Osteoblast (primary cell): ENCODE results near the gene MTA2. TPM values are rescaled to one million over a fixed set of nuclear protein-coding genes. Genes with fewer than 3 reads are reported as not detected.
A peak's percentile ranks its signal among the peaks of the same experiment; 100 is the strongest.

ENCODE experiments used
- DNase-seq: peaks from one replicate; pipeline ENCODE4 v3.0.0; 2011; ENCODE audit warnings: low spot score, mixed read lengths; ENCODE audit not compliant: insufficient read length; ENCODE audit errors: missing footprints
- H2AFZ ChIP-seq: 2 replicates; pipeline ENCODE4 v1.6.0; 2011; ENCODE audit warnings: mild to moderate bottlenecking, low read length
- H3K27ac ChIP-seq: 2 replicates; pipeline ENCODE4 v1.5.1; 2011; ENCODE audit warnings: mild to moderate bottlenecking, low read depth, low read length, moderate library complexity
- H3K27me3 ChIP-seq: 2 replicates; pipeline ENCODE4 v1.6.0; 2012; ENCODE audit warnings: mild to moderate bottlenecking, control low read depth, inconsistent platforms, low read length, moderate library complexity; ENCODE audit not compliant: insufficient read depth
- H3K36me3 ChIP-seq: 2 replicates; pipeline ENCODE4 v1.5.1; 2011; ENCODE audit warnings: mild to moderate bottlenecking, low read length, control low read depth, moderate library complexity; ENCODE audit not compliant: insufficient read depth
- H3K4me1 ChIP-seq: 2 replicates; pipeline ENCODE4 v1.5.1; 2011; ENCODE audit warnings: mild to moderate bottlenecking, low read length, control low read depth, moderate library complexity; ENCODE audit not compliant: insufficient read depth
- H3K4me2 ChIP-seq: 2 replicates; pipeline ENCODE4 v1.6.0; 2011; ENCODE audit warnings: mild to moderate bottlenecking, low read length; ENCODE audit not compliant: insufficient read depth
- H3K4me3 ChIP-seq: fragments of 200-600 bp; sonication (generic); 3 replicates; pipeline ENCODE4 v1.5.1; 2012; ENCODE audit warnings: mild to moderate bottlenecking, low read length, inconsistent platforms; ENCODE audit not compliant: insufficient read depth
- H3K79me2 ChIP-seq: 2 replicates; pipeline ENCODE4 v1.6.0; 2012; ENCODE audit warnings: mild to moderate bottlenecking, low read length, control low read depth, inconsistent platforms; ENCODE audit not compliant: insufficient read depth
- H3K9me3 ChIP-seq: 2 replicates; pipeline ENCODE4 v1.5.1; 2011; ENCODE audit warnings: low read depth, low read length, control low read depth
- H4K20me1 ChIP-seq: 2 replicates; pipeline ENCODE4 v1.6.0; 2012; ENCODE audit warnings: mild to moderate bottlenecking, low read length, control low read depth; ENCODE audit not compliant: insufficient read depth
- CTCF ChIP-seq: IDR thresholded peaks from 2 replicates; pipeline ENCODE4 v1.5.1; 2011; ENCODE audit warnings: mild to moderate bottlenecking, low read depth, low read length, moderate library complexity; ENCODE audit errors: extremely low read depth
- small RNA-seq: library from RNA; depleted of rRNA; stranded (forward); fragments of <200 nt; gene quantifications from one replicate; pipeline ENCODE3, GENCODE V24; 2012
- total RNA-seq: library from RNA; depleted of rRNA; stranded (reverse); fragments of >200 nt; gene quantifications from 2 replicates; pipeline ENCODE4 v1.2.3, GENCODE V29; 2012

The MTA2 gene
- total RNA-seq, 1 donor = 102 TPM

GRCh38 chr11:62543680-62544444 is 57.8 kb downstream of the MTA2 start:
- Histone ChIP-seq H4K20me1 (peaks cover 63% of the 10 kb centered on the region), H3K4me2 (peak overlapping the region; percentile 93), H3K79me2 (peaks cover 77% of the 10 kb centered on the region), H3K27ac (peak overlapping the region; percentile 67), H3K4me3 (peak overlapping the region; percentile 98), H2AFZ (no peak overlapping the region), H3K9me3 (no peaks in the 10 kb centered on the region), H3K36me3 (peaks cover 2% of the 10 kb centered on the region), H3K27me3 (no peaks in the 10 kb centered on the region), H3K4me1 (peaks cover 61% of the 10 kb centered on the region)
- DNase-seq = peak; percentile 93
- TF ChIP-seq CTCF = no peak

Small RNA genes within 50 kb of the gene (small RNA-seq; reads per million reads assigned to genes)
- gene AP001458.1 (not detected), gene EEF1G (not detected), gene MIR6747 (0.74 reads per million, percentile 8 among the genes with 10 or more reads in this experiment)

Other genes starting within 250 kb of the MTA2 start
- gene SCGB1A1, start 182.8 kb downstream of the MTA2 start, total RNA-seq = not detected in 2 replicates
- 646 and 720 TPM in 2 replicates for gene AHNAK, start 55.1 kb downstream of the MTA2 start, total RNA-seq
- 1,004 and 1,049 TPM in 2 replicates for gene EEF1G, start 28.0 kb downstream of the MTA2 start, total RNA-seq
- 6.5 and 7.6 TPM in 2 replicates for gene TUT1, start 10.3 kb downstream of the MTA2 start, total RNA-seq
- 26.4 and 29.5 TPM in 2 replicates for gene EML3, start 10.9 kb upstream of the MTA2 start, total RNA-seq
- 6.5 TPM in 2 replicates for gene ROM1, start 11.4 kb upstream of the MTA2 start, total RNA-seq
- 27.1 and 30.8 TPM in 2 replicates for gene B3GAT3, start 20.1 kb upstream of the MTA2 start, total RNA-seq
- 219 and 242 TPM in 2 replicates for gene GANAB, start 44.7 kb upstream of the MTA2 start, total RNA-seq
- gene INTS5, start 51.4 kb upstream of the MTA2 start, total RNA-seq = 19.2 and 20.6 TPM in 2 replicates
- 13.3 and 17.4 TPM in 2 replicates for gene C11orf98, start 63.3 kb upstream of the MTA2 start, total RNA-seq
- 6.2 and 11.2 TPM in 2 replicates for gene CSKMT, start 63.4 kb upstream of the MTA2 start, total RNA-seq
- 4.4 and 5.8 TPM in 2 replicates for gene UQCC3, start 69.8 kb upstream of the MTA2 start, total RNA-seq
- gene LBHD1, start 70.4 kb upstream of the MTA2 start, total RNA-seq = 7.6 and 8.0 TPM in 2 replicates
- 98.1 and 107 TPM in 2 replicates for gene UBXN1, start 77.2 kb upstream of the MTA2 start, total RNA-seq
- 9.1 and 13.8 TPM in 2 replicates for gene LRRN4CL, start 87.7 kb upstream of the MTA2 start, total RNA-seq
- gene BSCL2, start 105.6 kb upstream of the MTA2 start, total RNA-seq = 63.6 and 67.7 TPM in 2 replicates
- gene GNG3, start 105.8 kb upstream of the MTA2 start, total RNA-seq = not detected in 2 replicates
- 13.0 and 18.8 TPM in 2 replicates for gene HNRNPUL2, start 125.6 kb upstream of the MTA2 start, total RNA-seq
- gene TTC9C, start 126.6 kb upstream of the MTA2 start, total RNA-seq = 34.0 and 35.9 TPM in 2 replicates
- 13.0 TPM in 2 replicates for gene ZBTB3, start 152.3 kb upstream of the MTA2 start, total RNA-seq
- gene POLR2G, start 159.7 kb upstream of the MTA2 start, total RNA-seq = 48.3 and 57.9 TPM in 2 replicates
- 21.2 and 22.1 TPM in 2 replicates for gene TAF6L, start 169.5 kb upstream of the MTA2 start, total RNA-seq
- 37.4 and 51.4 TPM in 2 replicates for gene TMEM179B, start 185.5 kb upstream of the MTA2 start, total RNA-seq
- gene TMEM223, start 190.1 kb upstream of the MTA2 start, total RNA-seq = 9.0 and 11.5 TPM in 2 replicates
- gene NXF1, start 203.6 kb upstream of the MTA2 start, total RNA-seq = 25.6 and 31.1 TPM in 2 replicates
- 35.8 and 40.7 TPM in 2 replicates for gene STX5, start 230.2 kb upstream of the MTA2 start, total RNA-seq
- gene TEX54, start 231.0 kb upstream of the MTA2 start, total RNA-seq = not detected in 2 replicates
- 31.2 and 34.0 TPM in 2 replicates for gene WDR74, start 237.7 kb upstream of the MTA2 start, total RNA-seq